HG02970 (cell line): ENCODE measurements around the gene FTMT.
"Not testable (repeated sequence)": the region's sequence is repeated elsewhere in the genome, so short reads cannot be mapped to it uniquely, and the experiment has no call there.

Source experiments
- ATAC-seq: cut with Tn5 transposase; IDR thresholded peaks from one replicate; pipeline ENCODE4 v1.9.1; 2021; ENCODE audit warnings: mild to moderate bottlenecking, moderate library complexity, moderate number of reproducible peaks; ENCODE audit not compliant: unreplicated experiment, low FRiP score

FTMT gene

GRCh38 chr5:121851643-121852574 is at the start of gene FTMT:
Gene FTMT (plus strand): TSS chr5:121851882. CDS start chr5:121851964, 82 bp downstream.
- no peak for ATAC-seq

- ATAC-seq, result not testable (repeated sequence)
Observed at GRCh38 chr5:121805251-121805650, 46.4 kb upstream of the FTMT start.

- ATAC-seq, result no peak
Observed at GRCh38 chr5:121805911-121806310, 45.8 kb upstream of the FTMT start.

- ATAC-seq, result no peak
Observed at GRCh38 chr5:121816164-121816563, 35.5 kb upstream of the FTMT start.

GRCh38 chr5:121819682-121820261 is 31.9 kb upstream of the FTMT start:
- no peak for ATAC-seq

GRCh38 chr5:121833617-121834016 is 18.1 kb upstream of the FTMT start:
- no peak for ATAC-seq

- no peak for ATAC-seq
Observed at GRCh38 chr5:121834021-121834420, 17.7 kb upstream of the FTMT start.

- no peak for ATAC-seq
Observed at GRCh38 chr5:121841892-121842291, 9.8 kb upstream of the FTMT start.

- no peak for ATAC-seq
Observed at GRCh38 chr5:121850272-121850671, 1.4 kb upstream of the FTMT start.

- no peak for ATAC-seq
Observed at GRCh38 chr5:121853850-121854249, 2.2 kb downstream of the FTMT start.

GRCh38 chr5:121862801-121863200 is 11.1 kb downstream of the FTMT start:
- no peak for ATAC-seq

- ATAC-seq, result no peak
Observed at GRCh38 chr5:121863753-121864285, 12.1 kb downstream of the FTMT start.

GRCh38 chr5:121867403-121867802 is 15.7 kb downstream of the FTMT start:
- ATAC-seq, result no peak

GRCh38 chr5:121870489-121870888 is 18.8 kb downstream of the FTMT start:
- no peak for ATAC-seq

- ATAC-seq, result no peak
Observed at GRCh38 chr5:121872856-121873255, 21.2 kb downstream of the FTMT start.

GRCh38 chr5:121873409-121873808 is 21.7 kb downstream of the FTMT start:
- ATAC-seq, result no peak

GRCh38 chr5:121885630-121886029 is 33.9 kb downstream of the FTMT start:
- no peak for ATAC-seq

GRCh38 chr5:121887727-121888126 is 36.0 kb downstream of the FTMT start:
- ATAC-seq, result no peak

GRCh38 chr5:121890297-121890858 is 38.7 kb downstream of the FTMT start:
- no peak for ATAC-seq

- ATAC-seq, result no peak
Observed at GRCh38 chr5:121897341-121897740, 45.7 kb downstream of the FTMT start.

- no peak for ATAC-seq
Observed at GRCh38 chr5:121899346-121899745, 47.7 kb downstream of the FTMT start.
